ENCODE results near the gene CABLES2. TPM values are rescaled to one million over a fixed set of nuclear protein-coding genes. Genes with fewer than 3 reads are reported as not detected.

CABLES2 gene
- total and polyA plus RNA-seq, 10 of the 15 experiments (the other 5 are each of a cell fraction or from before 2014, with no cell fraction given) = 2.2 to 14.9 (median 5.3) TPM

- TF ChIP-seq PKNOX1 (IDR thresholded peaks at IDR 0.05) = no peak
- no peak for TF ChIP-seq MEF2A (IDR thresholded peaks at IDR 0.05; ENCODE audit: insufficient read depth, low read depth, low read length)
- no peak for TF ChIP-seq HDAC6 (IDR thresholded peaks at IDR 0.05; ENCODE audit: unreplicated experiment)
- TF ChIP-seq REST (IDR thresholded peaks at IDR 0.05; ENCODE audit: low read depth, low read length) = no peak
- TF ChIP-seq, protein P1, sequence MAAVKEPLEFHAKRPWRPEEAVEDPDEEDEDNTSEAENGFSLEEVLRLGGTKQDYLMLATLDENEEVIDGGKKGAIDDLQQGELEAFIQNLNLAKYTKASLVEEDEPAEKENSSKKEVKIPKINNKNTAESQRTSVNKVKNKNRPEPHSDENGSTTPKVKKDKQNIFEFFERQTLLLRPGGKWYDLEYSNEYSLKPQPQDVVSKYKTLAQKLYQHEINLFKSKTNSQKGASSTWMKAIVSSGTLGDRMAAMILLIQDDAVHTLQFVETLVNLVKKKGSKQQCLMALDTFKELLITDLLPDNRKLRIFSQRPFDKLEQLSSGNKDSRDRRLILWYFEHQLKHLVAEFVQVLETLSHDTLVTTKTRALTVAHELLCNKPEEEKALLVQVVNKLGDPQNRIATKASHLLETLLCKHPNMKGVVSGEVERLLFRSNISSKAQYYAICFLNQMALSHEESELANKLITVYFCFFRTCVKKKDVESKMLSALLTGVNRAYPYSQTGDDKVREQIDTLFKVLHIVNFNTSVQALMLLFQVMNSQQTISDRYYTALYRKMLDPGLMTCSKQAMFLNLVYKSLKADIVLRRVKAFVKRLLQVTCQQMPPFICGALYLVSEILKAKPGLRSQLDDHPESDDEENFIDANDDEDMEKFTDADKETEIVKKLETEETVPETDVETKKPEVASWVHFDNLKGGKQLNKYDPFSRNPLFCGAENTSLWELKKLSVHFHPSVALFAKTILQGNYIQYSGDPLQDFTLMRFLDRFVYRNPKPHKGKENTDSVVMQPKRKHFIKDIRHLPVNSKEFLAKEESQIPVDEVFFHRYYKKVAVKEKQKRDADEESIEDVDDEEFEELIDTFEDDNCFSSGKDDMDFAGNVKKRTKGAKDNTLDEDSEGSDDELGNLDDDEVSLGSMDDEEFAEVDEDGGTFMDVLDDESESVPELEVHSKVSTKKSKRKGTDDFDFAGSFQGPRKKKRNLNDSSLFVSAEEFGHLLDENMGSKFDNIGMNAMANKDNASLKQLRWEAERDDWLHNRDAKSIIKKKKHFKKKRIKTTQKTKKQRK (IDR thresholded peaks at IDR 0.05; ENCODE audit: low read depth, low read length) = no peak
- TF ChIP-seq CUX1 (IDR thresholded peaks at IDR 0.05; ENCODE audit: insufficient replicate concordance, low read depth, low read length) = no peak
- no peak for TF ChIP-seq TARDBP (IDR thresholded peaks at IDR 0.05; ENCODE audit: borderline replicate concordance)
Measured at GRCh38 chr20:62386383-62387218, 20.5 kb downstream of the CABLES2 start, which contains the start of gene RPS21 (continued).
